PFSK-1 (cell line): ENCODE measurements around the gene PNPLA7.

Source experiments
- FOXP2 ChIP-seq: optimal IDR thresholded peaks from 2 replicates; pipeline ENCODE3; 2011; ENCODE audit warnings: borderline replicate concordance, control low read depth, inconsistent platforms; ENCODE audit not compliant: insufficient read depth; ENCODE audit errors: extremely low read length, extremely low read depth
- POLR2AphosphoS5 ChIP-seq: IDR thresholded peaks from 2 replicates; pipeline ENCODE4 v1.6.1; 2012; ENCODE audit warnings: low read depth, mild to moderate bottlenecking, control low read depth, low read length, moderate library complexity
- SIN3A ChIP-seq: IDR thresholded peaks from 2 replicates; pipeline ENCODE4 v1.6.1; 2012; ENCODE audit warnings: mild to moderate bottlenecking, low read length, moderate library complexity, borderline replicate concordance; ENCODE audit not compliant: insufficient read depth
- TAF1 ChIP-seq: IDR thresholded peaks from 2 replicates; pipeline ENCODE4 v1.6.1; 2012; ENCODE audit warnings: low read length, control low read depth, borderline replicate concordance; ENCODE audit not compliant: insufficient read depth
- TF ChIP-seq, protein P1 (sequence below), 2 experiments: IDR thresholded peaks; 2 replicates each; pipeline versions ENCODE4 v1.6.1 to v1.8.0; 2011 to 2012; ENCODE audit warnings: low read depth in 2 of 2, low read length in 2 of 2, control low read depth in 1 of 2, inconsistent platforms in 1 of 2, mild to moderate bottlenecking in 1 of 2, moderate library complexity in 1 of 2; ENCODE audit not compliant: insufficient read depth in 1 of 2

The PNPLA7 gene

DNA sequence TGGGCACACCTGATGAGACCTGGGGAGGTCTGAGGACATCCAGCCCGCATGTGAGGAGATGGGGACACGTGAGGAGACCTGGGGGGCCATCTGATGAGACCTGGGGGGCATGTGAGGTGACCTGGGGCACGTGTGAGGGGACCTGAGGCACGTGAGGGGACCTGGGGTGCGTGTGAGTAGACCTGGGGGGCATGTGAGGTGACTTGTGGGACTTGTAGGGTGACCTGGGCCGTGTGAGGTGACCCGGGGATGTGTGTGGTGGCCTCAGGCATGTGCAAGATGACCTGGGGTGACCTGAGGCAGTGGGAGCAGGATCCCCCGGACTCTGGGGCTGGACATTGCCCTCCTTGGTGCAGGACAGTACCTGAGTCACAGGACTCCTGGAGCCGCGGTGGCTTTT is 30.6 kb downstream of the PNPLA7 start:
- TF ChIP-seq TAF1 (no peak), SIN3A (no peak), FOXP2 (no peak), POLR2AphosphoS5 (no peak)
- TF ChIP-seq, protein P1, sequence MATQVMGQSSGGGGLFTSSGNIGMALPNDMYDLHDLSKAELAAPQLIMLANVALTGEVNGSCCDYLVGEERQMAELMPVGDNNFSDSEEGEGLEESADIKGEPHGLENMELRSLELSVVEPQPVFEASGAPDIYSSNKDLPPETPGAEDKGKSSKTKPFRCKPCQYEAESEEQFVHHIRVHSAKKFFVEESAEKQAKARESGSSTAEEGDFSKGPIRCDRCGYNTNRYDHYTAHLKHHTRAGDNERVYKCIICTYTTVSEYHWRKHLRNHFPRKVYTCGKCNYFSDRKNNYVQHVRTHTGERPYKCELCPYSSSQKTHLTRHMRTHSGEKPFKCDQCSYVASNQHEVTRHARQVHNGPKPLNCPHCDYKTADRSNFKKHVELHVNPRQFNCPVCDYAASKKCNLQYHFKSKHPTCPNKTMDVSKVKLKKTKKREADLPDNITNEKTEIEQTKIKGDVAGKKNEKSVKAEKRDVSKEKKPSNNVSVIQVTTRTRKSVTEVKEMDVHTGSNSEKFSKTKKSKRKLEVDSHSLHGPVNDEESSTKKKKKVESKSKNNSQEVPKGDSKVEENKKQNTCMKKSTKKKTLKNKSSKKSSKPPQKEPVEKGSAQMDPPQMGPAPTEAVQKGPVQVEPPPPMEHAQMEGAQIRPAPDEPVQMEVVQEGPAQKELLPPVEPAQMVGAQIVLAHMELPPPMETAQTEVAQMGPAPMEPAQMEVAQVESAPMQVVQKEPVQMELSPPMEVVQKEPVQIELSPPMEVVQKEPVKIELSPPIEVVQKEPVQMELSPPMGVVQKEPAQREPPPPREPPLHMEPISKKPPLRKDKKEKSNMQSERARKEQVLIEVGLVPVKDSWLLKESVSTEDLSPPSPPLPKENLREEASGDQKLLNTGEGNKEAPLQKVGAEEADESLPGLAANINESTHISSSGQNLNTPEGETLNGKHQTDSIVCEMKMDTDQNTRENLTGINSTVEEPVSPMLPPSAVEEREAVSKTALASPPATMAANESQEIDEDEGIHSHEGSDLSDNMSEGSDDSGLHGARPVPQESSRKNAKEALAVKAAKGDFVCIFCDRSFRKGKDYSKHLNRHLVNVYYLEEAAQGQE (IDR thresholded peaks at IDR 0.05; ENCODE audit: insufficient read depth in 1 of 2, low read depth in 2 of 2, low read length in 2 of 2): no peak

DNA sequence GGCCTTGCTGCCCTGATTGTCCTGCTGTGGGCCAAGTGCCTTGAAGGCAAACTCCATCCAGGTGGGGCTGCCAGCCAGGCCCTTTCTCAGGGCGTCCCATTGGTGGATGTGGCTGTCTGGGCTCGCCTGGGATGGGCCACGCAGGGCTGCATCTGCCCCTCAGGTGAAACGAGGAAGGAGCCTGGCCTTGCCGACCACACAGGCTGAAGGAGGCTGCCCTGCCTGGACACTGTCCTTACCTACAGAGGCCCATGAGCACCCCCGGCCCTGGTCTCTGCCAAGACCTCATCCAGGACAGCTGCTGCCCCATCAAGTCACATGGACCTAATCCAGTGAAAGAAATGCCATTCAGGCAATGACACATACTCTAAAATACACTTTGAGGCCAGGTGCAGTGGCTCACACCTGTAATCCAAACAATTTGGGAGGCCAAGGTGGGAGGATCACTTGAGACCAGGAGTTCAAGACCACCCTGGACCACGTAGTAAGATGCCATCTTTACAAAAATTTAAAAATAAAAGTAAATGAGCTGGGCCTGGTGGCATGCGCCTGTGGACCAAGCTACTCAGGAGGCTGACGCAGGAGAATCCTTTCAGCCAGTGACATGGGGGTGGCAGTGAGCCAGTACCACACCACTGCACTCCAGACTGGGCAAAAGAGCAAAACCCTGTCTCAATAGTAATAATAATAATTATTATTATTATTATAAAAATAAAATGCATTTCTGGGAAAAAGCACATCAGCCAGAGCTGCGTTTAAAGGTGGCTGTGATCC is 33.9 kb downstream of the PNPLA7 start:
- TF ChIP-seq POLR2AphosphoS5: no peak
- no peak for TF ChIP-seq FOXP2
- TF ChIP-seq SIN3A: no peak
- no peak for TF ChIP-seq TAF1
- TF ChIP-seq, protein P1 (IDR thresholded peaks at IDR 0.05; ENCODE audit: insufficient read depth in 1 of 2, low read depth in 2 of 2, low read length in 2 of 2): no peak

DNA sequence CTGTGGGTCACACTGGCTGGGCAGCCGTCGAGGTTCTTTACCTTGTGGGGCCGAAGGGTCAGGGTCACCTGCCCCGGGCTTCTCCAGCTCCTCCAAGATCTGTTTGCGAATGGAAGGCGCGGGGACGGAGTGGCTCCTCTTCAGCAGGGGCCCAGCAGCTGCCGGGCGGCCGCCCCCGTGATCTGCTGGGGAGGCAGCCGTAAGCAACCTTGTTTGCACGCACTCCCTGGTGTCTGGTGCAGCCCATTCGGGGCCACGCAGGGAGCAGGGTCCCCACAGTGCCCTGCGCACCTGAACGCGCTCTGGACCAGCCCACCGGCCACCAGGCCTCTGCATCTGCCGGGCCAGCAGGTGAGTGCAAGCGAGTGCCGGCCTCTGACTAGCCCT is 34.9 kb downstream of the PNPLA7 start:
- no peak for TF ChIP-seq SIN3A
- no peak for TF ChIP-seq TAF1
- TF ChIP-seq, protein P1 (IDR thresholded peaks at IDR 0.05; ENCODE audit: insufficient read depth in 1 of 2, low read depth in 2 of 2, low read length in 2 of 2): no peak
- no peak for TF ChIP-seq FOXP2
- TF ChIP-seq POLR2AphosphoS5: no peak

DNA sequence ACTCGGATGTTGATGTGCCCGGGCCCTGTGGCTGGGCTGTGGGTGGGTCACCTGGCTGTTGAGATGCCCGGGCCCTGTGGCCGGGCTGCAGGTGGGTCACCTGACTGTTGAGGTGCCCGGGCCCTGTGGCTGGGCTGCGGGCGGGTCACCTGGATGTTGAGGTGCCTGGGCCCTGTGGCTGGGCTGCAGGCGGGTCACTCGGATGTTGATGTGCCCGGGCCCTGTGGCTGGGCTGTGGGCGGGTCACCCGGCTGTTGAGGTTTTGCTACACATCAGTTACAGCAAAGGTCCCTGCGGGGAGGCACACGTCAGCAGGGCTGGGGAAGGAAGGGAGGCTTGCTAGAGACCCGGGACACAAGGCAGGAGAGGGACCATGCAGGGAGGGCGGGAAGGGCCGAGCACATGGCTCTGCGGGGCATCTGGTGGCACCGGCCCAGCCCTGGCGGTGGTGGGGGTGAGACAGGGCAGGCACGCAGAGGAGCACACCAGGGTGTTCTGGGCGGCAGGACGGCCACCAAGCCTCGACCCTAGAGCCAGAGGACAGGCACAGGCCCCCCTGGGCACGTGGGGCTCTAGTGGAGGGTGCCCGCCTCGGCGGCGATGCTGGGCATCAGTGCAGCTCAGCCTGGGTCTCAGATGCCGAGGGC is 35.4 kb downstream of the PNPLA7 start:
- TF ChIP-seq TAF1 (no peak), FOXP2 (no peak), POLR2AphosphoS5 (no peak), SIN3A (no peak)
- TF ChIP-seq, protein P1 (IDR thresholded peaks at IDR 0.05; ENCODE audit: insufficient read depth in 1 of 2, low read depth in 2 of 2, low read length in 2 of 2): no peak
